ENCODE data around the gene BCCIP. TPM values are rescaled to one million over a fixed set of nuclear protein-coding genes. Genes with fewer than 3 reads are reported as not detected.

The BCCIP gene
- total RNA-seq, 1 donor from 2014 or later: 110 TPM

DNA sequence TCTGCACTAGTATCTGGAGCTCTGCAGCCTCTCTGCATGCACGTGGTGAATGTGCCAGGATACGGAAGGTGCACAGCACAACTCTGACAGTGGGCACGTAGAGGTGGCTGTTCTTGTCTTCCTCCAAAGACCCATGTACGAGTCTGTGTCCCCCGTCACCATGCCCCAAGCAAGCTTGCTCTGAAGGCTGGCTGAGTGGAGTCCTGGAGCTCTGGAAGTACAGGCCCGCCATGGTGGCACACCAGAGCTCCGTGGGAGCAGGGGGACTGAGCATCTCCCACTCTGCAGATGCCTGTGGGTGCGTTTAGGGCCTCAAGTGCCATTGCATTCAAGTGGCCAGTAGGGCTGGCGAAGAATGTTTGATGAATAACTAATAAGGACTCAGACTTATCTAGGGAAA is 17.1 kb downstream of the BCCIP start:
- DNase-seq (ENCODE audit: low spot score): no peak
- H3K4me3 Mint-ChIP-seq (ENCODE audit: low read depth): no peak overlapping the region
- no peaks in the 10 kb centered on the region for H3K4me1 Mint-ChIP-seq (ENCODE audit: low read depth)
- intact Hi-C loops (cut with micrococcal nuclease): no loop called here
- H3K27ac Mint-ChIP-seq: no peak overlapping the region
- no peaks in the 10 kb centered on the region for H3K9me3 Mint-ChIP-seq
- H3K27me3 Mint-ChIP-seq (ENCODE audit: low read depth): no peaks in the 10 kb centered on the region
- H3K36me3 Mint-ChIP-seq (ENCODE audit: low read depth): peaks cover 54% of the 10 kb centered on the region

DNA sequence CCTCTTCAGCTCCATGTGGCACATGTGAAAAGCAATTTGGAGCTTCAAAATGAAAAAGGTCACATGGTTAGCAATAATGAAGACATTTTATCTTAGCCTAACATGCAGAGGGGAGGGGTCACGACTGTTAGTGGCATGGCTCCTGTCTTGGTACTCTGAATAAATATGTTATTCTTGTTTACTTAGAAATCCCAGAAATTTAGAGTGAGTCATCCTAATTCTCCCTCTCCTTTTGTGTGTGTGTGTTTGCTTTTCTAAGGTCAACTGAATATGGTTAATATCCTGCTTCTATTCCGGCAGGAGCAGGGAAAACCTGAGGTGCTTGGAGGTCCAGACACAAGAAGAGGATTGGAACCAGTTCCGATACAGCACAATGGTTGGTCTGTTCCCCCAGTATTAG is 17.6 kb downstream of the BCCIP start:
- intact Hi-C loops (cut with micrococcal nuclease): no loop called here
- no peaks in the 10 kb centered on the region for H3K9me3 Mint-ChIP-seq
- H3K4me3 Mint-ChIP-seq (ENCODE audit: low read depth): no peak overlapping the region
- no peak for DNase-seq (ENCODE audit: low spot score)
- H3K27me3 Mint-ChIP-seq (ENCODE audit: low read depth): no peaks in the 10 kb centered on the region
- H3K36me3 Mint-ChIP-seq (ENCODE audit: low read depth): peaks cover 48% of the 10 kb centered on the region
- no peaks in the 10 kb centered on the region for H3K4me1 Mint-ChIP-seq (ENCODE audit: low read depth)
- H3K27ac Mint-ChIP-seq: no peak overlapping the region

DNA sequence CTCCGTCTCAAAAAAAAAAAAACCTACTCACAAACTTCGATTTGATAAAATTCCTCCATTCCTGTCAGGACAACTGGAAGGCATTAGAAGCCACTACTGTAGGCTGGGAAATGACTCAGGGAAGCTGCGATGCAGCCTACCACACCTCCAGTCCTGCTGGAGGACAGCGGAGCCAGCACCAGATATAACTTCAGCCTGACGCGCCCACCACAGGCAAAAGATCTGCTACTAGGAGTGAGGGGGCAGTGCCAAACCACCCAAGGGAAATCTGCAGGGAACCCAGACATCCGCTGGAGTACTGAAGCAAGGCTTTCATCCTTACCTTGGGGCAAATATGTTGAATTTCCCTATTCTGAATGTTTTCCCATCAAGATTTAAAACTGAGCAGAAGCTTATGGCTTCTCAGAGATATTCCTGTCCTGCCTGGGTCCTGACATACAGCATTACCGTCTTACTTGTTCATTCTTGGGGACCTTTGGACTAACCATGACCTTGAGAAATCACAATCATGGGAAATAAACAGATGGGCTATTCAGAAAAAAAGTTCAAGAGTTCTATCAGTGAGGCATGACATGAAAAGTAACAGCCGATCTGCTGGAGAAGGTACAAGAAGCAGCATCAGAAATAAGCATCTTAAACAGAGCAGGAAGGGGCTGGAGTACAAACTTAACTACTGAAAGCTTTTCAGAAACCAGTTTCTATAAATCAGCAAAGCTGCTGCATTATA is 20.4 kb downstream of the BCCIP start:
- H3K36me3 Mint-ChIP-seq (ENCODE audit: low read depth): peaks cover 24% of the 10 kb centered on the region
- no peak overlapping the region for H3K4me3 Mint-ChIP-seq (ENCODE audit: low read depth)
- no peak overlapping the region for H3K27ac Mint-ChIP-seq

DNA sequence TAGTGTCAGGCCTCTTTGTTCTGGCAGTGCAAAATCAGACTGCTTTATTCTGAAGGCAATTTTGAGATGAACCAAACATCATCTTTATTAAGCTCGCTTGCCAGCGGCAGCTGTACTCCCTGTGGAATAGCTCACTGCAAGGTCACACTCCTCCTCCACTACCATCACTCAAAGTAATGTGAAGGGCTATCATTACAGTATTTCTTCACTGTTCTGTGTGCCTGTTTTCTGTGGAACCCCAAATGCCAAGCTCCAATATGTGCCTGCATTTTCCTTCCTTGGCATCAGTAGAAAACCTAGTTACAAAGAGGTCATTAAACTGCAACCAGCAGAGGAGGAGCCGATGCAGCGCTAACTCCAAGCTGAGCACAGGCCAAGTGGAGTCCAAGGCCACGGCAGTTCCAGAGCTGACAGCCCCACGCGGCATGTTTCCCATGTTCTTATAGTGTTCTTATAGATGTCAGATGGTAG is 21.4 kb downstream of the BCCIP start:
- intact Hi-C loops (cut with micrococcal nuclease): no loop called here
- no peak overlapping the region for H3K4me3 Mint-ChIP-seq (ENCODE audit: low read depth)
- DNase-seq (ENCODE audit: low spot score): no peak
- H3K27me3 Mint-ChIP-seq (ENCODE audit: low read depth): no peaks in the 10 kb centered on the region
- peaks cover 18% of the 10 kb centered on the region for H3K36me3 Mint-ChIP-seq (ENCODE audit: low read depth)
- H3K9me3 Mint-ChIP-seq: no peaks in the 10 kb centered on the region
- no peak overlapping the region for H3K27ac Mint-ChIP-seq
- no peaks in the 10 kb centered on the region for H3K4me1 Mint-ChIP-seq (ENCODE audit: low read depth)

More for the DNA sequence above, 20.4 kb downstream of the BCCIP start:
- Mint-ChIP-seq H3K9me3 (no peaks in the 10 kb centered on the region), H3K27me3 (ENCODE audit: low read depth) (no peaks in the 10 kb centered on the region), H3K4me1 (ENCODE audit: low read depth) (no peaks in the 10 kb centered on the region)
- intact Hi-C loops (cut with micrococcal nuclease): no loop called here
- no peak for DNase-seq (ENCODE audit: low spot score)

DNA sequence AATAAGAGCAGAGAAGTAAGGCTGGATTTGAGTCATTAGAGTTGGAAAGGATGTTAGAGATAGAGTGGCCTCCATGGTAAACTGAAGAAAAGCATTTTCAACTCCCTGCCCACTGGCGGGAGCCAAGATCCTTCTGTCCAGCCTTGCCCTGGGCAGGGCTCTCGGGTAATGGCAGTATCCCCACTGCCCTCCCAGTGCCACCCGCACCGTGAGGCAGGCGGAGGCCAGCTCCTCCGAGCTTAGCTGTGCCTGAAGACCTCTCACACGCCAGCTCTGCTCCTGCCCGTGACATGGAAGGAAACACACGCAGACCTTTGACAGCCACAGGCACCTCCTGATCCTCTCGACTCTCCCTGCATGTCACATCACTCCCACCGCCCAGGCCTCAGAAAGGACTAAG is 22.3 kb downstream of the BCCIP start:
- peaks cover 13% of the 10 kb centered on the region for H3K36me3 Mint-ChIP-seq (ENCODE audit: low read depth)
- no peak for DNase-seq (ENCODE audit: low spot score)
- intact Hi-C loops (cut with micrococcal nuclease): no loop called here
- H3K27me3 Mint-ChIP-seq (ENCODE audit: low read depth): no peaks in the 10 kb centered on the region
- no peaks in the 10 kb centered on the region for H3K9me3 Mint-ChIP-seq
- H3K4me3 Mint-ChIP-seq (ENCODE audit: low read depth): no peak overlapping the region
- H3K4me1 Mint-ChIP-seq (ENCODE audit: low read depth): peaks cover 1% of the 10 kb centered on the region
- no peak overlapping the region for H3K27ac Mint-ChIP-seq

DNA sequence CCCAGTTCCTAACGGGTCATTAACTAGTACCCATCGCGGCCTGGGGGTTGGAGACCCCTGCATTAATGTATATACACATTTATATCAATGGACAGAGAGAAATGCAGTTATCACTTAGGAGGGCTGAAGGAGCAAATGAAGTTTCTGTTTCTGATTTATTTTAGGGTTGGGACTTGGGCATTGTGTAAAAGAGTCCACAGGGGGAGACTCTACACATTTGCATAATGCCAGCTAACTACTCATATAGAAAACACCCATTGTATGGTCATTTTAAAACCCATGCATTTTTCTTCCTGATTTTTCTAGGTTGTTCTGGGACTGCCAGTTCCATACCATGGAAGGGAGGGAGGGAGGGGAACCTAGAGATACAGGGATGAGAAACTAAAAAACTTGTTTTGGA is 23.5 kb downstream of the BCCIP start:
- H3K27ac Mint-ChIP-seq: no peak overlapping the region
- DNase-seq (ENCODE audit: low spot score): no peak
- H3K4me1 Mint-ChIP-seq (ENCODE audit: low read depth): peaks cover 6% of the 10 kb centered on the region

DNA sequence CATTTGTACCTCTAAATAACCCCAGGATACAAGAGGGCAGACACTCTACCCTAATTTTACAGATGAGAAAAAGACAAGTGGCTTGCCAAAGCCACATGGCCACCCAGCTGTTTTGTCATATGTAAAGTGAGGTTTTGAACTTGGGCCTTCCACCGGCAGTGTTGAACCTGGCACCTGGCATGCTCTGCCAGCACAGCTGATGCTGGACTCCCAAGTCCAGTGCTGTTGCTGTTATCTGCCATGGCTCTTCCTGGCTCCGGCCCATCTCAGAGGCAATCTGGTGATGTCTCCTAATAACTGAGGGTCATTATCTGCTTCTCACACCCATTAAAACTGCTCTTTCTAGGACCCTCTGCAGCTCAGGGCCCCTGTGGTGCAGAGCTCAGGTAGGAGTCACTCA is 25.0 kb downstream of the BCCIP start:
- Mint-ChIP-seq H3K9me3 (no peaks in the 10 kb centered on the region), H3K4me1 (ENCODE audit: low read depth) (peaks cover 6% of the 10 kb centered on the region), H3K36me3 (ENCODE audit: low read depth) (peaks cover 21% of the 10 kb centered on the region), H3K4me3 (ENCODE audit: low read depth) (no peak overlapping the region), H3K27me3 (ENCODE audit: low read depth) (no peaks in the 10 kb centered on the region), H3K27ac (no peak overlapping the region)
- intact Hi-C loops (cut with micrococcal nuclease): no loop called here
- no peak for DNase-seq (ENCODE audit: low spot score)

More for the DNA sequence above, 23.5 kb downstream of the BCCIP start:
- Mint-ChIP-seq H3K9me3 (no peaks in the 10 kb centered on the region), H3K36me3 (ENCODE audit: low read depth) (peaks cover 13% of the 10 kb centered on the region), H3K27me3 (ENCODE audit: low read depth) (no peaks in the 10 kb centered on the region), H3K4me3 (ENCODE audit: low read depth) (no peak overlapping the region)
- intact Hi-C loops (cut with micrococcal nuclease): no loop called here

DNA sequence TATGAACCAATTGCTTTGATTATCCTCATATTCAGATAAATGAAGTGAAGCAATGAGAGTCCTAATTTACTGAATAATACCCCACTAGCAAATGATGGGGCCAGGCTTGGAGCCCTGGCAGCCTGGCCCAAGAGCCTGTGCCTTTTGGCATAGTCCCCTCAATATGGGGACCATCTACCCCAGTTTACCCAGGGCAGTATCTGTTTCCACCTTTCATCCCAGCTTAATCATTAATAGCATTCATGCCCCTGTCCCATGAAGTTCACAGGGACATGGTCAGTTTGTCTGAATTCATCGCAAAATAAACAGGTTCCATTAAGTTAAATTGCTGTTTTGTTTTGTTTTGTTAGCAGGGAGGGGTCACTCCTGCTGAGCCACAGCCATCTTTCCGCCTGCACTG is 25.5 kb downstream of the BCCIP start:
- Mint-ChIP-seq H3K27ac (no peak overlapping the region), H3K36me3 (ENCODE audit: low read depth) (peaks cover 21% of the 10 kb centered on the region), H3K27me3 (ENCODE audit: low read depth) (no peaks in the 10 kb centered on the region), H3K4me1 (ENCODE audit: low read depth) (peaks cover 6% of the 10 kb centered on the region), H3K4me3 (ENCODE audit: low read depth) (no peak overlapping the region), H3K9me3 (no peaks in the 10 kb centered on the region)
- DNase-seq (ENCODE audit: low spot score): no peak
- intact Hi-C loops (cut with micrococcal nuclease): no loop called here

DNA sequence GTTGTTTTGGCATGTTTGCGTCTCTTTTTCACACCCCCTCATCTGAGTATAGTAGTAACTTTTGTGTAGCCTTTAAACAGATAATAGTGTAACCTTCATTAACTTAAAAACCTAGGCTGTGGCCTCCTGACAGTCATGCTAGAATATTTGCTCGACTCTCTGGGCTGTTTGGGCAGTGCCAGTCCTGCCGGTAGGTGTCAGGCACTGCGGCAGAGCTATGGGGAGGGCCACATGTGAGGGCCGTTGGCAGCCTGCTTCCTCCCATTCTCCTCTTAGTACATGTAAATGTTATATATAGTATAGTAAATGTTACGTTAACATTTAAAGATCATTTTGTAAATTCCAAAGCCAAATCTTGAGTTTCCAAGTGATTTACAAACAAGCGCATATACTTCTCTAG is 26.1 kb downstream of the BCCIP start:
- Mint-ChIP-seq H3K27ac (no peak overlapping the region), H3K4me3 (ENCODE audit: low read depth) (no peak overlapping the region), H3K36me3 (ENCODE audit: low read depth) (peaks cover 21% of the 10 kb centered on the region), H3K27me3 (ENCODE audit: low read depth) (no peaks in the 10 kb centered on the region), H3K9me3 (no peaks in the 10 kb centered on the region), H3K4me1 (ENCODE audit: low read depth) (peaks cover 6% of the 10 kb centered on the region)
- intact Hi-C loops (cut with micrococcal nuclease): no loop called here
- DNase-seq (ENCODE audit: low spot score): no peak

DNA sequence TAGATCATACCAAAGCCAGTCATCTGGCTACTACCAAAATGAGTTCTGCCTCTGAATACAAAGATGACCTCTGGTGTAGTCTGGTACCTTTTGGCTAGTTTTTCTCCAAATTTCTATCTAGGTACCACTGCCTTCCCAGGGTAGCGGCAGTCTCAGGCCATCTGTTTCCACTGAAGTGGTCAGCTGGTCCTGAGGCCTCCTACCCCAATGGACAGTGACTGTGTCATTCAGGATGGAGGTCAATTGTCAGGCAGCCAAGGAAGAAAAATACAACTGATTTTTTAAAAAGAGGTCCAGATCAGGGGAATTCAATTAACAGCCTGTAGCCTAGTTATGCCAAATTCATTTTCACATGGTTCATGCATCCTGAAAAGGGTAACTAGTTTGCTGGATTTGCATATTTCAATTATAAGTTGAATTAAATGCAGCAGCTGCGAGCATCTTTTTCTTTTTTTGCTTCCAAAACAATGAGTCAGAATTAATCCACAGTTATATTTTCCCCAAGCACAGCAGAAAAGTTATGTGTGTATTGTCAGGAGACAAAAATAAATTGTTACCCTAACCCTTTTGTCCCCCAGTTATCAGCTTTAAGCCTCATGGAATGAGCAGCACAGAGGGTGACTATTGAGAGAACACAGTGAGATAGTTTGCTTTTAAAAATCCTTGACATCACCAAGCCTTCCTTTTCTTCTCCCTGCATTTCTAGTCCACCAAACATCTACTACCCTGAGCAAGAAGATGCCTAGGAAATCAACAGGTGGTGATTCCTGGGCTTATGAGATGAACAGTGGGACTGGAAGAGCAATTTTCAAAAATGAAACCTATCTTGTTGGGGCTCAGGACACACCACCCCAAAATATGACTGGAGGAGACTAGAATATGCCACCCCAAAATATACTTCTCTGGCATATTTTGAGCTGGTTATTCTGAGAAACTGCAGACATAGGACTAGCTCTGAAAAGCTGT is 27.7 kb downstream of the BCCIP start:
- DNase-seq (ENCODE audit: low spot score): no peak
- H3K27me3 Mint-ChIP-seq (ENCODE audit: low read depth): no peaks in the 10 kb centered on the region
- no peaks in the 10 kb centered on the region for H3K9me3 Mint-ChIP-seq
- no peak overlapping the region for H3K4me3 Mint-ChIP-seq (ENCODE audit: low read depth)
- peaks cover 6% of the 10 kb centered on the region for H3K4me1 Mint-ChIP-seq (ENCODE audit: low read depth)
- no peak overlapping the region for H3K27ac Mint-ChIP-seq
- H3K36me3 Mint-ChIP-seq (ENCODE audit: low read depth): peaks cover 21% of the 10 kb centered on the region
- intact Hi-C loops (cut with micrococcal nuclease): no loop called here

DNA sequence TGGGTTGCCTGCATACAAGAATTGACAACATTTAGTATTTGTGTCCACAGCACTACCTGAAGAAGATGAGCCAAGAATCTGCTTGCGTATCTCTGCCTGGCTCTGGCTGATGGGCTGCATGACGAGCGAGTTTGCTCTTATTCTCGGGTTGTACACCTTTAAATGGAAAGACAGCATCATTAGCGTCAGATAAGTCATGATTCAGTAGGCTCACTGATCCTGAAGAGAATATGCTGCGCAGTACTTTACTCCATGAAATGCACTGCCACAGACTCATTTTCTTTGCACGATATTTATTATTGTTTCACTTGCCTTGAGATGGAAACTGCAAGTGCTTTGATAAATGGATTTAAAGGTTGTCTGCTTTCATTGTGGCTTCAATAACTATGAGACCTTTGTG is 29.1 kb downstream of the BCCIP start:
- Mint-ChIP-seq H3K27me3 (ENCODE audit: low read depth) (no peaks in the 10 kb centered on the region), H3K27ac (no peak overlapping the region), H3K4me3 (ENCODE audit: low read depth) (no peak overlapping the region), H3K4me1 (ENCODE audit: low read depth) (peaks cover 6% of the 10 kb centered on the region), H3K9me3 (no peaks in the 10 kb centered on the region), H3K36me3 (ENCODE audit: low read depth) (peaks cover 21% of the 10 kb centered on the region)
- no peak for DNase-seq (ENCODE audit: low spot score)
- intact Hi-C loops (cut with micrococcal nuclease): no loop called here

DNA sequence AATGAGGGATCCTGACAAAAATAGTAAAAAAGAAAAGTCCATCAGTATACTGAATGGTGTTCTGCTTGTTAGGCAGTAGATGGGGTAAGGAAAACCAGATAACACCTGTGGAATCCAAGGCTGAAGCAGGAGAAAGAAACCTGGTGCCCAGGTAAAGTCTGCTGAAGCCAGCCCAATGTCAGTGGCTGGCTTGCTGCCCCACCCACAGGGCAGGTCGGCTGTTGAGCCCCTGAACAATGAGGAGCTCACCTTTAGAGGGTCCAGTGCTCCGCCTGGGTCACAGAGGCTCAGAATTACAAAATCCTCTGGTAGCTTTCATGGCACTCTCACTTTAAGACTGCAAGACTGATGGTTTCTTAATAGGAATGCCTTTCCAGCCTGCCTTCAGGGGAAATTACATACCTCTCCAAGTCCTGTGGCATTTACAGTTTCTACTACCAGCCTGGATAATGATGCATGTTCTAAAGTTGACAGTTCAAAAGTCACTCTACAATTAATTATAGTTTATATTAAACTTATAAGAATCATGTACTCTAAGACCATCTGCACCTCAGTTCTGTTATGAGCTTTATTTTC is 33.9 kb downstream of the BCCIP start:
- Mint-ChIP-seq H3K36me3 (ENCODE audit: low read depth) (peaks cover 6% of the 10 kb centered on the region), H3K9me3 (no peaks in the 10 kb centered on the region), H3K4me3 (ENCODE audit: low read depth) (no peak overlapping the region), H3K4me1 (ENCODE audit: low read depth) (no peaks in the 10 kb centered on the region), H3K27ac (no peak overlapping the region), H3K27me3 (ENCODE audit: low read depth) (no peaks in the 10 kb centered on the region)
- intact Hi-C loops (cut with micrococcal nuclease): no loop called here
- no peak for DNase-seq (ENCODE audit: low spot score)
